H1 (cell line): Measurements from ENCODE around the gene ATP6V1F. TPM values are rescaled to one million over a fixed set of nuclear protein-coding genes. Genes with fewer than 3 reads are reported as not detected.

Experiments
- EZH2 ChIP-seq: fragments of 200-600 bp; sonication (generic); IDR thresholded peaks from 2 replicates; pipeline ENCODE4 v1.7.1; 2012; ENCODE audit warnings: low read depth, mild to moderate bottlenecking, moderate library complexity, low read length, inconsistent platforms; ENCODE audit not compliant: severe bottlenecking
- RBBP5 ChIP-seq: IDR thresholded peaks from 2 replicates; pipeline ENCODE4 v1.7.1; 2012; ENCODE audit warnings: low read depth, mild to moderate bottlenecking, inconsistent platforms, low read length, moderate library complexity, borderline replicate concordance
- TAF7 ChIP-seq: optimal IDR thresholded peaks from 2 replicates; pipeline ENCODE3; 2011; ENCODE audit warnings: low read depth, mild to moderate bottlenecking, inconsistent platforms, low read length, moderate library complexity, borderline replicate concordance
- polyA plus RNA-seq, 7 experiments: library from polyadenylated mRNA; depleted of rRNA in 3 of 7; stranded (reverse) in 5 of 7; unstranded in 2 of 7; fragments of >200 nt in 5 of 7; fragments of 200-250 nt in 2 of 7; gene quantifications; 1 replicate in 5 of 7; 2 replicates in 1 of 7; 4 replicates in 1 of 7; pipeline versions ENCODE4 v1.2.1 to v1.2.3, GENCODE V29; 2011 to 2013; ENCODE audit warnings: missing spikeins in 2 of 7, mixed read lengths in 2 of 7
- total RNA-seq: library from RNA; stranded (reverse); fragmentation: NEBNext Ultra II Directional; extraction: Animal tissue kit (Norgen Biotek cat#: 25700); gene quantifications from 2 replicates; pipeline ENCODE4 v1.2.1, GENCODE V29; 2021

The ATP6V1F gene
- total and polyA plus RNA-seq, 2 of the 8 experiments (the other 6 are each of a cell fraction or from before 2014, with no cell fraction given) = 104 to 318 TPM

DNA sequence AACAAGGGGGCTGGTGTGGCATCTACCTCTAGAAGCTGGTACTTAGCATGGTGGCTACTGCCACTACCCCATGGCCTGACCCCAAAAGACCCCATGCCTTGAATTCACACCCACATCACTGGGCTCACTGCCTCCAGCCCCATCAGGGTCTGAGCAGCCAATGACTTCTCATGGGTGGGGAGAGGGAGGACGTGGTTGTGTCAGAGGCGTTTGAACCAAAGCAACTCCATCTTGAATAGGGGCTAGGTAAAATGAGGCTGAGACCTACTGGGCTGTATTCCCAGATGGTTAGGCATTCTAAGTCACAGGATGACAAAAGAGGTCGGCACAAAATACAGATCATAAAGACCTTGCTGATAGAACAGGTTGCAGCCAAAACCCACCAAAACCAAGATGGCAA, 32.7 kb downstream of the ATP6V1F start (continued):
- TF ChIP-seq TAF7 (no peak), RBBP5 (no peak), EZH2 (no peak)
